WTC11 (cell line): Measurements from ENCODE around the gene TRAP1.

Experiments
- EMX1 ChIP-seq: fragments of 250-450 bp; sonication (Bioruptor Pico); IDR thresholded peaks from 2 replicates; pipeline ENCODE4 v1.8.0; 2021; ENCODE audit warnings: mild to moderate bottlenecking
- KAT7 ChIP-seq: sonication (generic); formaldehyde crosslinking; IDR thresholded peaks from 2 replicates; pipeline ENCODE4 v1.8.1; 2023; ENCODE audit warnings: missing genetic modification reagents, mild to moderate bottlenecking, borderline replicate concordance
- NFATC4 ChIP-seq: fragments of 250-450 bp; sonication (Bioruptor Pico); IDR thresholded peaks from 2 replicates; pipeline ENCODE4 v1.9.0; 2021; ENCODE audit warnings: mild to moderate bottlenecking
- NR2C2 ChIP-seq: sonication (generic); formaldehyde crosslinking; IDR thresholded peaks from 2 replicates; pipeline ENCODE4 v1.8.0; 2022; ENCODE audit warnings: mild to moderate bottlenecking, missing genetic modification reagents
- PRRX2 ChIP-seq: fragments of 250-450 bp; sonication (Bioruptor Pico); IDR thresholded peaks from 2 replicates; pipeline ENCODE4 v1.8.0; 2021; ENCODE audit warnings: mild to moderate bottlenecking
- RELA ChIP-seq: sonication (generic); formaldehyde crosslinking; IDR thresholded peaks from 2 replicates; pipeline ENCODE4 v1.8.1; 2022; ENCODE audit warnings: missing genetic modification reagents, mild to moderate bottlenecking, borderline replicate concordance
- SP1 ChIP-seq: sonication (generic); formaldehyde crosslinking; conservative IDR thresholded peaks from 2 replicates; pipeline ENCODE4 v1.8.1; 2022; ENCODE audit warnings: missing genetic modification reagents
- TEAD1 ChIP-seq: sonication (generic); formaldehyde crosslinking; IDR thresholded peaks from 2 replicates; pipeline ENCODE4 v1.8.0; 2022; ENCODE audit warnings: mild to moderate bottlenecking, missing genetic modification reagents
- TF ChIP-seq, protein P1 (sequence below): sonication (generic); formaldehyde crosslinking; IDR thresholded peaks from 2 replicates; pipeline ENCODE4 v1.8.1; 2023; ENCODE audit warnings: mild to moderate bottlenecking, missing genetic modification reagents, moderate library complexity
- TF ChIP-seq, protein P2 (sequence below): sonication (generic); formaldehyde crosslinking; IDR thresholded peaks from 2 replicates; pipeline ENCODE4 v1.8.1; 2022; ENCODE audit warnings: mild to moderate bottlenecking, missing genetic modification reagents, moderate library complexity, borderline replicate concordance
- TF ChIP-seq, protein P3 (sequence below): sonication (generic); formaldehyde crosslinking; IDR thresholded peaks from 2 replicates; pipeline ENCODE4 v1.8.1; 2023; ENCODE audit warnings: mild to moderate bottlenecking, missing genetic modification reagents, moderate library complexity
- TF ChIP-seq, protein P4 (sequence below): fragments of 200-600 bp; IDR thresholded peaks from 2 replicates; pipeline ENCODE4 v1.8.0; 2022; ENCODE audit warnings: antibody characterized with exemption

DNA sequence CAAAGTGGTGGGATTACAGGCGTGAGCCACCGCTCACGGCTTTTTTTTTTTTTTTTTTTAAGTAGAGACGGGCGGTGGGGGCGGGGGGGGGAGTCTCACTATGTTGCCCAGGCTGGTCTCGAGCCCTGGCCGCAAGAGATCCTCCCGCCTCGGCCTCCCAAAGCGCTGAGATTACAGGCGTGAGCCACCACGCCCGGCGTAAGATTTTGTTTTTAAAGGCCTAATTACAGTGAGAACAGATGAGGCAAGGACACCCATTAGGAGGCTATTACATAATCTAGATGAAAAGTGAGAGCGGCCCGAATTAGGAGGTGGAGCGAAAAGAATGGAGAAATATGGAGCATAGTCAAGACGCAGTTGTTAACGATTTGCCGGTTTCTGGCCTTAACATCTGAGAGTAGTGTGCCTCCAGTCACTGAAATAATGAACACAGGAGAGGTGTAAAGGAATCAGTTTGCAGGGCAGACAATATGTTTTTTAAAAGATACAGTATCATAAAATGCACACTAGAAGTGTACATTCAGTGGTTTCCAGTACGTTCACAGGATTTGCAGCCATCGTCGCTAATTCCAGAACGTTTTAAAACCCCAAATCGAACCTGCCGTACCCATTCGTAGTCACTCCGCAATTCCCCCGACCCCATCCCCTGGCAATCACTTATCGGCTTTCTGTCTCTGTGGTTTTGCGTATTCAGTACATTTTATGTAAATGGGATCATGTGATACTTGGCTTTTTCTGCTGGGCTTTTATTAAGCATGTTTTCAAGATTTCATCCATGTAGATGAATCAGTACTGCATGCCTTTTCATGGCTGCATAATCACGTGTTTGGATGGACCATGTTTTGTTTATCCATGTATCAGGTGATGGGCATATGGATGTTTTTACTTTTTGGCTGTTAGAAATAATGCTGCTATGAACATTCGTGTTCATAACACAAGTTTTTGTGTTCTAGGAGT, 104.5 kb downstream of the TRAP1 start:
- TF ChIP-seq, protein P1, sequence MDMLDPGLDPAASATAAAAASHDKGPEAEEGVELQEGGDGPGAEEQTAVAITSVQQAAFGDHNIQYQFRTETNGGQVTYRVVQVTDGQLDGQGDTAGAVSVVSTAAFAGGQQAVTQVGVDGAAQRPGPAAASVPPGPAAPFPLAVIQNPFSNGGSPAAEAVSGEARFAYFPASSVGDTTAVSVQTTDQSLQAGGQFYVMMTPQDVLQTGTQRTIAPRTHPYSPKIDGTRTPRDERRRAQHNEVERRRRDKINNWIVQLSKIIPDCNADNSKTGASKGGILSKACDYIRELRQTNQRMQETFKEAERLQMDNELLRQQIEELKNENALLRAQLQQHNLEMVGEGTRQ: no peak
- TF ChIP-seq, protein P2, sequence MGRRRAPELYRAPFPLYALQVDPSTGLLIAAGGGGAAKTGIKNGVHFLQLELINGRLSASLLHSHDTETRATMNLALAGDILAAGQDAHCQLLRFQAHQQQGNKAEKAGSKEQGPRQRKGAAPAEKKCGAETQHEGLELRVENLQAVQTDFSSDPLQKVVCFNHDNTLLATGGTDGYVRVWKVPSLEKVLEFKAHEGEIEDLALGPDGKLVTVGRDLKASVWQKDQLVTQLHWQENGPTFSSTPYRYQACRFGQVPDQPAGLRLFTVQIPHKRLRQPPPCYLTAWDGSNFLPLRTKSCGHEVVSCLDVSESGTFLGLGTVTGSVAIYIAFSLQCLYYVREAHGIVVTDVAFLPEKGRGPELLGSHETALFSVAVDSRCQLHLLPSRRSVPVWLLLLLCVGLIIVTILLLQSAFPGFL (CRISPR knock-in tag): no peak
- TF ChIP-seq EMX1 (CRISPR knock-in tag) (no peak), SP1 (CRISPR knock-in tag) (no peak), TEAD1 (CRISPR knock-in tag) (no peak), PRRX2 (CRISPR knock-in tag) (no peak), RELA (no peak), NFATC4 (CRISPR knock-in tag) (no peak), KAT7 (no peak), NR2C2 (CRISPR knock-in tag) (no peak)
- TF ChIP-seq, protein P3, sequence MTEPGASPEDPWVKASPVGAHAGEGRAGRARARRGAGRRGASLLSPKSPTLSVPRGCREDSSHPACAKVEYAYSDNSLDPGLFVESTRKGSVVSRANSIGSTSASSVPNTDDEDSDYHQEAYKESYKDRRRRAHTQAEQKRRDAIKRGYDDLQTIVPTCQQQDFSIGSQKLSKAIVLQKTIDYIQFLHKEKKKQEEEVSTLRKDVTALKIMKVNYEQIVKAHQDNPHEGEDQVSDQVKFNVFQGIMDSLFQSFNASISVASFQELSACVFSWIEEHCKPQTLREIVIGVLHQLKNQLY (CRISPR knock-in tag): no peak
- TF ChIP-seq, protein P4, sequence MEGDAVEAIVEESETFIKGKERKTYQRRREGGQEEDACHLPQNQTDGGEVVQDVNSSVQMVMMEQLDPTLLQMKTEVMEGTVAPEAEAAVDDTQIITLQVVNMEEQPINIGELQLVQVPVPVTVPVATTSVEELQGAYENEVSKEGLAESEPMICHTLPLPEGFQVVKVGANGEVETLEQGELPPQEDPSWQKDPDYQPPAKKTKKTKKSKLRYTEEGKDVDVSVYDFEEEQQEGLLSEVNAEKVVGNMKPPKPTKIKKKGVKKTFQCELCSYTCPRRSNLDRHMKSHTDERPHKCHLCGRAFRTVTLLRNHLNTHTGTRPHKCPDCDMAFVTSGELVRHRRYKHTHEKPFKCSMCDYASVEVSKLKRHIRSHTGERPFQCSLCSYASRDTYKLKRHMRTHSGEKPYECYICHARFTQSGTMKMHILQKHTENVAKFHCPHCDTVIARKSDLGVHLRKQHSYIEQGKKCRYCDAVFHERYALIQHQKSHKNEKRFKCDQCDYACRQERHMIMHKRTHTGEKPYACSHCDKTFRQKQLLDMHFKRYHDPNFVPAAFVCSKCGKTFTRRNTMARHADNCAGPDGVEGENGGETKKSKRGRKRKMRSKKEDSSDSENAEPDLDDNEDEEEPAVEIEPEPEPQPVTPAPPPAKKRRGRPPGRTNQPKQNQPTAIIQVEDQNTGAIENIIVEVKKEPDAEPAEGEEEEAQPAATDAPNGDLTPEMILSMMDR: no peak
